Stimulated activated CD4-positive, alpha-beta T cell treated with anti-CD3 and anti-CD28 coated beads, Interleukin-4, amount 100 ng/mL, for 1 hour (primary cell): ENCODE measurements around the gene CACNA2D3.
"Not testable (repeated sequence)": the region's sequence is repeated elsewhere in the genome, so short reads cannot be mapped to it uniquely, and the experiment has no call there.

ENCODE experiments used
- DNase-seq: peaks from one replicate; pipeline ENCODE4 v3.0.0-alpha.2; 2020

Gene CACNA2D3

DNA sequence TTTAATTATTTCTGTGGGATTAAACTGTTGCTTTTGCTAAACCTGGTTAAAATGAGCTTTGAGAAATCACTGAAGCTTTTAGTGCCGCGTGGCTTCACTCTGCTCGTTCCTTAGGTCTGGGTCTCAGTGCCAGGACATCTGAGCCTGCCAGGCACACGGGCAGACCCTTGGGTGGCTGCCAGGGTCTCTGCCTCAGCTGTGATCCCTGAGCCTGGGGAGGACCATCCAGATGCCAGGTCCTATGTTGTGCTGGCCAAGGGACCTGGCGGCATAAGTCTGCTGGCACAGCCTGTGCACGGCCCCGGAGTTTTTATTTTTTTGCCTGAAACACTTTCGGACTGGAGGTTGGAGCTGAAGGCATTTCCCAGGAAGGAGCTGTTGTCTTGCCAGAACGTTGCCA, 477.4 kb downstream of the CACNA2D3 start:
- DNase-seq, result no peak

GRCh38 chr3:54600441-54601204, 478.3 kb downstream of the CACNA2D3 start:
- DNase-seq, result no peak

DNA sequence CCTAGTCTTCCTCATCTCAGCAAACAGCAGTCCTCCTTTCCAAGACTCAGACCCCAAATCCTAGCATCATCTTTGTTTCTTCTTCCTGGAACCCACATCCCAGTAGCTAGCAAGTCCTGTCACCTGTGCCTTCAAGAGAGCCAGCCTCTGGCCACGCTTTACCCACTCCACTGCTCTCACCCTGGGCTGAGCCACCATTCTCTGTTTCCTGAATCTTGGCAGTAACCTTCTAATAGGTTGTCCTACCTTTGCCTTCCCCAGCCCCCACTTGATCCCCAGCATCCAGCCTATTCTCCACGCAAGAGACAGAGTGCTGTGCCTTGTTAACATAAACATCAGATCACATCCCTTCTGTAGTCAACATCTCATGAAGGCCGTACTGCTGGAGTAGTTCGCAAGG, 482.1 kb downstream of the CACNA2D3 start:
- DNase-seq, result no peak

DNA sequence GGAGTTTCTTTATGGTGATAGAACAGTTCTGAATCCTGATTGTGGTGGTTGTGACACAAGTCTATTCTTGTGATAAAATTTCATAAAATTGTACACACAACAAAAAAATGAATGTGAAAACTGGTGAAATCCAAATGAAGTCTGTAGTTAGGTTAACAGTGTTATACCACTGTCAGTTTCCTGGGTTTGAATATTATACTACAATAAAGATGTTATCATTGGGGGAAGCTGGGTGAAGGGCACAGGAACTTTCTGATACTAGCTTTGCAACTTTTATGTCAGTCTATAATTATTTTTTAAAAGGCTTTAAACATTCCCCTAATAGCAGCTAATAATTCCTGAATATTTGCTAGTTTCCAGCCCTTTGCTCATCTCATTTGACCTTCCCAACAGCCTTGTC, 485.7 kb downstream of the CACNA2D3 start:
- DNase-seq, result no peak

GRCh38 chr3:54619053-54619452, 496.7 kb downstream of the CACNA2D3 start:
- DNase-seq, result no peak

- no peak for DNase-seq
Observed at GRCh38 chr3:54619531-54619930, 497.2 kb downstream of the CACNA2D3 start.

- DNase-seq, result no peak
Observed at GRCh38 chr3:54621184-54621583, 498.8 kb downstream of the CACNA2D3 start.

DNA sequence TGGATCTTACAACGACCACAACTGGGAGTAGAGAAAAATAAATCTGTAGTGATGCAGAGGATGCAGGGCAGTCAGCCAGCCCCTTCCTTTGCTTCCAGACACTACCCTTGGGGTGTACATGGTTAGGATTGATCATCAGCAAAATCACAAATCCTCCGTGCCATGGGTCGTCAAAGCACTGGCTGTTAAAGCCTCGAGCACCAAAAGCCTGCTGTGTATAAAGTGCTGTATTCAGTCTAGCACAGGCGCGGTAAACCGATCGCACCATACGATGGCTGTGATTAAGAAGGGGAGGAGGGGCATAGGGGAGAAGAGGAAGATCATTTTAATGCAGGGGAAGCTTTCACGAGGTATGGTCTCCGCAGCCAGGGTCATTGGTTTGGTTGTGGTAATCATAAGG, 500.3 kb downstream of the CACNA2D3 start:
- no peak for DNase-seq

- DNase-seq, result no peak
Observed at GRCh38 chr3:54625805-54626787, 503.7 kb downstream of the CACNA2D3 start.

DNA sequence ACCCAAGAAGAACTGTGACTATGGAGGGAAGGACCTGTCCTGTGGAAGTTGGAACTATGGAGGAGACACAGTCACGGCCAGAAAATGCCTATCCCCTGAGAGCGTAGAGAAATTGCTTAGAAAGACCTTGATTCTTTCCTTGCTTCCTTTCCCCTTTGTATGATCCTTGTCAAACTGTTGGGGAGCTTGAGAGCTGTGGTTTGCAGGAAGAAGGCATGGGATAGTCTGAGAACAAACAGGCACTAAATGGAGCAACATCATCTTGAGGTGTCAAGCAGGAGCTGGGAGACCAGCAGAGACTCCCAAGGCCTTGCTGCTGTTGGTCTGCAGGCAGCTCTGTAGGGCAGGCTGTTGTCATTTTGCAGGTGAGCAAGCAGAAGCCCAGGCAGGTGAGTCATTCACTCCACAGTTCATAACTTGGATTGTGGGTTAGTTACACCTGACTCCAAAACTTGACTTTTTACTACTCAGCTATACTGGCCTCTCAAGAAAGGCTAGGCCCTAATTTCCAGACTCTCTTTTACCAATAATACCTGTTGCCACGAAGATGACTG, 506.6 kb downstream of the CACNA2D3 start:
- DNase-seq, result no peak

DNA sequence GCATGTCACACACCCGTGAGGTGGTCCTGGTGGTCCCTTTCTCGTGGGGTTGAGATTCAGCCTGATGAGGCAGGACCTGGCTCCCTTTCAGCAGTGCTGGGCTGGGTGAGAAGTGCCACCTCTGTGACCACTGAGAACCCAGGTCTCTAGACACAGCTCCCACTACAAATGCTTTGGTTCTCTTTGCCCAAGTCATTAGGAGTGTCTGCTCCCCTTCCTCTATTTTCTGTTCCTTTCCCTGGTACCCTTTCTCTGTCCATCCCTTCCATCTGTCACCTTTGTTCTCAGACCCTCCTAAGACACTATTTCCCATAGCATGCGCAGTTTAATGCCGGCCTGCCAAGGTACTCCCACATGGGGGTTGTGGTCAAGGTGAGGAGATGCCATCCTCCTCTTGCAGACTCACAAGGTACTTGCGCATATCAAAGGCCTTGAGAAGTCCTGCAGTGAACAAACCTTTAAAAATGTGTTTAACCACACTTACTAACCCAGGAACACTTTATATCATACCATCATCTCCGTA, 507.8 kb downstream of the CACNA2D3 start:
- DNase-seq, result no peak

DNA sequence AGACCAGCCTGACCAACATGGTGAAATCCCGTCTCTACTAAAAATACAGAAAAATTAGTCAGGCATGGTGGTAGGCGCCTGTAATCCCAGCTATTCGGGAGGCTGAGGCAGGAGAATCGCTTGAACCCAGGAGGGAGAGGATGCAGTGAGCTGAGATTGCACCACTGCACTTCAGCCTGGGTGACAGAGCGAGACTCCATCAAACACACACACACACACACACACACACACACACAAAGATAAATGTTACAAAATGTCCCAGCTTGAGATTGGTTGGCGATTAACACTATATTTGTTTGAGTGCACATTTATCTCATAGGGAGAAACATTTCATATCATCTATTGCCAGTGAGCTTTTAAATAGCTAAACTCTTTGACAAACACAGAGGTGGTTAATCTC, 508.6 kb downstream of the CACNA2D3 start:
- DNase-seq, result not testable (repeated sequence)

- DNase-seq, result no peak
Observed at GRCh38 chr3:54631516-54632325, 509.4 kb downstream of the CACNA2D3 start.

- DNase-seq, result no peak
Observed at GRCh38 chr3:54632326-54632665, 509.9 kb downstream of the CACNA2D3 start.

GRCh38 chr3:54632834-54633233, 510.5 kb downstream of the CACNA2D3 start:
- no peak for DNase-seq

DNA sequence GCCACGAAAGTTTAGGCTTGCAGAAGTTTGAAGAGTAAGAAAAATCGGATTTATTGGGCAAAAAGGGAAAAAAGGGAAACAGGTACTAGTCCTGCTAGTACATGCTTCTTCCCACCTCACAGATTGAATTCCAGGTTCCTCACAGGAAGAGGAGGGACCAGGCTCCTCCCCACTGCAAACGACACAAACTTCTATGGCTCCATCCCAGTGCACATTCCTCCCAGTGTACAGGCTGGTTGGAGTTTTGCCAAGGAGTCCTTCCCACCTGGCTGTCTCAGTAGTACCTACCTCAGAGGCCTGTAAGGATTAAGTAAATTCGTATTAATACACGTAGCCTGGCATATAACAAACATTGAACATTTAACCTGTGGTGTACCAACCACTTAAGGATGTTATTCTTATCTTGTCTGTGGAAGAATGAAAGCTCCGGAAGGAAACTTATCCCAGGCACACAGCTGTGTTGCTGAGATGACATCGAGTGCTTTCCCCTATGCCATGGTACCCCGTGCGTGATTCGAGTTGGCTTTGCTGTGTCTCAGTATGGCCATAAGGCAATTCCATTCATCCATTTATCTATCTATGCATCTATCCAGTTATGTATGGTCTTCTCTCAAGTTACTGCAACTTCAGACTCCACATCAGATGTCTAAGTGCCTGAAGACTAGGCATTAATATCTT, 511.2 kb downstream of the CACNA2D3 start:
- no peak for DNase-seq

DNA sequence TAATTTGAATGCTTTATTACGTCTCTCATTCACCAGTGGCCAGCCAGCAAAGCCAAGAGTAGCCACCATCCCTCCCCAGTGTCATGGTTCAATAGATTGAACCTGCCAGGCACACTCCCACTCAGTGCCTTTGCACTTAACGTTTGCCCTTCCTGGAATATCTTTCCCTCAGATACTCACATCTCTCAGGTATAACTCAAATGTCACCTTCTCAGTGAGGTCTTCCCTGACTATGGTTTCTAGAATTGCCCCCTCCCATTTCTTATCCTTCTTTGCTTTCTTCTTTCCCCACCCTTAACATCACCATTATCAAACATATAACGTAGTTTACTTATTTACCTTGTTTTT, 511.7 kb downstream of the CACNA2D3 start:
- DNase-seq, result no peak

- not testable (repeated sequence) for DNase-seq
Observed at GRCh38 chr3:54639790-54640372, 517.5 kb downstream of the CACNA2D3 start.

- no peak for DNase-seq
Observed at GRCh38 chr3:54641226-54642014, 519.1 kb downstream of the CACNA2D3 start.

- no peak for DNase-seq
Observed at GRCh38 chr3:54642147-54642546, 519.8 kb downstream of the CACNA2D3 start.

DNA sequence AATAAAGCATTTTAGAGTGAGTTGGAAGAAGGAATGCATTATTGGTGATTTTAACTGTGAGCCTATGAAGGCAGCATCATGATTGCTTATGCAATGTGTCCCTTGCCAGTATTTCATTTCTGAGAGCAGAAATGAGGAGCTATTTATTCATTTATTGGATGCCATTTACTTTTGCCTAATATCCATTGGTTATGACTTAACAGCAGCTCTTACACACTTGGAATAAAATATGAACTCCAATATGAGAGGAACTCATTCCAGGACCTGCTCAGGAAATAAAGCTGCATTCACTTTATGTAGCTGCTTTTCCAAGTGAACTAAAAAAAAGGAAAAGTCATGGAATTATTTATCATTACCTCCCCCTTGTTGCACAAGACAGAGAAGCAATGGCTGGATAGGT, 525.4 kb downstream of the CACNA2D3 start:
- DNase-seq, result no peak
